ENCODE data around the gene ZCCHC14.

The ZCCHC14 gene

DNA sequence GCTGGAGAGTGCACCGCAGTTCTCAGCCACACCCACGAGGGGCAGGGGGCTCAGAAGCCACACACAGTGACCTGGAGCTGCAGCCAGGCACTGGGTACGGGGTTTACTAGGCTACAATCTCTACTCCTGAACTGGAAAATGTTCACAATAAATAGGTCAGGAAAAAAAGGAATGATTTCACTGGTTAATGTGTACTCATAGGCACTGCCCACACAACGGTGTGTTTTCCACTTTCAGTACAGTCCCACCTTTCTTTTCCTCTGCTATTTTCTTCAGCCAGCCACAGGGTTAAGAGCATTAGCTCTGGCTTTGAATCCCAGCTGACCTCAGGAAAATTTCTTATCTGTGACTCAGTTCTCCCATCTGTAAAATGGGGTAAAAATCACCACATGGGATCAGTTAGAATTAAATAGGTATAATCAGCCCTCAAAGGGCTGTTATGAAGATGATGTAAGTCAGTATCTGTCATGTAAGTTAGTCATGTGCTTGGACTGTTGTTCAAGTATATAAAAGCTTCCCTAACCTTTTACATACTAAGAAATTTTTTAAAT, 35.7 kb downstream of the ZCCHC14 start:
- DNase-seq (ENCODE audit: low spot score) = no peak

DNA sequence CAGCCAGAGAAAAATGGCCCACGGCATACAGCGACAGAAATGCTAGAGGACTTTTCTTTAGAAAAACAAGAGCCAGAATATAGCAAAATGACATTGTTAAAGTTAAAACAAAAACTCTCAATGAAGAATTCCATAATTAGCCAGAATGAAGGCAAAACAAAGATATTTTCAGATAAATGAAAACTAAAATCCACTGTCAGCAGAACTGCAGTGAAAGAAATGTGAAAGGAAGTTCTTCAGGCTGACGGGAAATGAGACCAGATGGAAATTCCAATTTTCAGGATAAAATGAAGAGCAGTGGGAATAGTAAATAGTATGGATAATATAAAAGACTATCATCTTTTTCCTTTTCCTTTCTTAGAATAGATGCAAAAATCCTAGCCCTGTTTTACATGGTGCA, 38.4 kb downstream of the ZCCHC14 start:
- DNase-seq (ENCODE audit: low spot score) = no peak

DNA sequence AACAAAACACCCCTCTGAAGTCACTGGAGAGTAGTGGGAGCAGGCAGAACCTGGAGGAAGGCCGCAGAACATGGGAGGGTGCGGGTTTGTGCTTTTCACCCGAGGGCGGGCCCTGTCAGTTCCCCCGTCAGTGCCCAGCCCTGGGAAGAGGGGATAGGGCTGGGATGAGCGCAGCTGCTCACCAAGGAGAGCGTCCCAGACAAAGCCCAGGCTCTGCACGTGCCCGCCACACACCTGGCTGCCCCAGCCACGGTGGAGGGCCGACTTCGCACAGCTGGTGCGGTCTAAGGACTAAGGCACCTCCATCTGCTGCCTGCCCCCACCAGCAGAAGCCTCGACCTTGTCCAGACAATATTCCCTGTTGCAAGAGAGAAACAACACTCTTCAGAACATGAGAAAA, 39.5 kb downstream of the ZCCHC14 start:
- no peak for DNase-seq (ENCODE audit: low spot score)

DNA sequence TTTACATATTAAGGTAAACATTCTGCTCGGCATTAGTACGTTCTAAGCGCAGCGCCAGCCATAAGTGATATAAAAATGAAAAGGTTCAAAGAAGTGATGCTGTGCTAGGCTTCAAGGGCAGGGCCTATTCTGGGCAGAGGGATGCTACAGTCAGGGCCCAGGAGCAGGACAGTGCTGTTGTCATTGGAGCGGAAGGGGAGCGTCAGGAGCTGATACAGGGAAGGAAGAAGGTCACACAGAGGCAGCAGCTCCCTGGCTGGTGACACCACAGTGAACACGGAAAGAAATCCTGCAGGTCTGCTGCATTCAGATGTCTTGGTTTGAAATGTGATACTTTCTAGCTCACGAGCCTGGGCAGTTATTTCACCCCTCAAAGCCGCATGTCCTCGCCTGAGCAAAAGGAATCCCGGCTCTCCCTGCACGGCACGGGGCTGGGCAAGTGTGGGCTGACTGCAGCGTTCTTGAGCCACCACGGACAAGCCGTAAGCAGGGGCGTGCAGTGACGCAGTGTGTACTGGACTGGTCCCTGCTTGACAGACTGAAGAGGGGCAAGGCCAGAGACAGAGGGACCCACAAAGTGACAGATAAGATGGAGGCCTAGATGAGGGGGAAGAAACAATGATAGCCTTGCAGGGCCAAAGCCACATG, 41.1 kb downstream of the ZCCHC14 start:
- DNase-seq (ENCODE audit: low spot score) = no peak

DNA sequence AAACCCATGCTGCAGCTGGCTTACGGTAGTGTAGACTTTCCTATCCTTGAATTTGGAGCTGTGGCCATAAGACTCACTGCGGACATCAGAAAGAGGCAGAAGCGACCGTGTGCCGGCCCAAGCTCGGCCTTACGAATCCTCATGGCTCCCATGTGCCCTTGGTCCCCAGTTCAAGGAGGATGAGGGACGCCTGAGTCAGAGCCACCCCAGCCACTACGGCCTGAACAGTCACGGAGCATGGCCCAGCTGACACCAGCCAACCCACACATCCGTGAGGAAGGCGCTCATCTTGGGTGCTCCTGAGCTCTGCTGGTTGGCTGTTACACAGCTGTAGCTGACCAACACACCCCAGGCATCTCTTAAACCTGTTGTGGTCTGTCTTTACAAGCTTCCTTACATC, 44.0 kb downstream of the ZCCHC14 start:
- DNase-seq (ENCODE audit: low spot score) = no peak

DNA sequence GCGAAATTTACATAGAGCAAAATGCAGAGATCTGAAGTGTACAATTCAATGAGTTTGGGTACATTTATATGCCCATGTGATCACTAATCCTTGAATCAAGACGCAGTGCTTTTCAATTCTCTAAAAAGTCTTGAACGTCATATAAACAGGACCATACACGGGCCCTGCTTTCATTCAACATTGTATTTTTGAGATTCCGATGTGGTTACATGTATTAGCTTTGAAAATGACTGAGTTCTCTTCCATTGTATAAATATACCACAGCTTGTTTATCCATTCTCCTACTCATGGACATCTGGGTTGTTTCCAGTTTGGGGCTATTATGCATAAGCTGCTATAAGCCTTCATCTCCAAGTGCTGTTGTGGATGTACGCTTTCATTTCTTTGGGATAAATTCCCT, 45.5 kb downstream of the ZCCHC14 start:
- DNase-seq (ENCODE audit: low spot score) = no peak

DNA sequence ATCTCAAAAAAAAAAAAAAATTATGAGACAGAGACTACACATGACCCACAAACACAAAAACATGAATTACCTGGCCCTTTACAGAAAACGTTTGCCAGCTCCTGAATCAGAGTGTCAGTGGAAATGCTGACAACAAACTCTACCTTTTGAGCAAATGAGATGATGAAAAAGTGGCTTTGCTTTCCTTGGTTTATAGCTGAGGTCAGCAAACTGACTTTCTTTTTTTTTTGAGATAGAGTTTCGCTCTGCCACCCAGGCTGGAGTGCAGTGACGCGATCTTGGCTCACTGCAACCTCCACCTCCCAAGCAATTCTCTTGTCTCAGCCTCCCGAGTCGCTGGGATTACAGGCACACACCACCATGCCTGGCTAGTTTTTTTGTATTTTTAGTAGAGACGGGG, 46.3 kb downstream of the ZCCHC14 start:
- no peak for DNase-seq (ENCODE audit: low spot score)

DNA sequence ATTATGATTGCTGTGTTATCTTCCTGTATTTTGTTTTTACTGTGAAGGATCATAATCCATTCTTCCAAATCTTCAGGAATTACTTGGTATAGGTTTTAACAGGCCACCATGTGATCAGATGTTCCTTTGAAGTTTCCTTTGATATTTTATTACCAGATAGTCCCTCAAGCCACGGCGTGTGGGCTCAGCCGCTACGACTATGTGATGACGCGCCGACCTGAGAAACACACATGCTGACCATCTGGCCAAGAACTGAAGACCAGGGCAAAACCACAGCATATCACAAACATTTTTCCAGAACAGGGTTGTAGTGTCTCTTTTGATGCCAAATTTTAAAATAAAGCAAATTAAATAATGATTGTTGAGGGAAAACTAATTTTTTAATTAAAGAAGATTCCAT, 47.3 kb downstream of the ZCCHC14 start:
- DNase-seq (ENCODE audit: low spot score) = no peak

DNA sequence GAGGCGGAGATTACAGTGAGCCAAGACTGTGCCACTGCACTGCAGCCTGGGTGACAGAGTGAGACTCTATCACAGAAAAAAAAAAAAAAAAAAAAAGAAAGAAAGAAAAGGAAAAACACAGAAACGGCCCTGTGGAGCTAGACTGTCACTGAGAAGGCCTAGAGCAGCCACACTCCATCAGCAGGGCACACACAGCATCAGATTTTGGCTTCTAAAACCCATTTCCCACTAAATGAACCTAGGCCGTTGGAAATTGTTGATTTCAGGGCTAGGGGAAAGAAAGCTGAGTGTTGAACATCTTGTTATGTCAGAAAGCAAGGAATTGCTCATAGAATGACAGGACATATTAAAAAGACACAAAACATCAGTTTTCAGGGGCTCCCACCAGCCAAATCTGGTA, 48.9 kb downstream of the ZCCHC14 start:
- DNase-seq (ENCODE audit: low spot score) = no peak

DNA sequence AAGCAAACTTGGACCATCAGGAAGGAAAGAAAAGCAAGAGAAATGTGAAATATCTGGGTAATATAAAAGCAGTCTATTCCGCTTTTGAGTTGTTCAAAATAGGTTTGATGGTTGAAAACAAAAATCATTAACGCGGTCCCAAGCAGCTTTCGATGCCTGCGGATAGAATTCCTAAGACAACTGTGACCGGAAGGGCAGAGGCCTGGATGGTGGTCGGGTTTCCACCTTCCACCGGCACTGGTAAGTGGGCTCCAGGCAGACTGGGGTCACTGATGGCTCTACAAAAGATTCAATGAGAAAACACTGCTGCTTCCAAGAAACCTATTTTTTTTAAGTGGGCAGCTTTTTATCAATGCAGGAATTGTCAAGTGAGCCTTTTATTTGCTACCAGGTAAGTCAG, 49.8 kb downstream of the ZCCHC14 start:
- no peak for DNase-seq (ENCODE audit: low spot score)

DNA sequence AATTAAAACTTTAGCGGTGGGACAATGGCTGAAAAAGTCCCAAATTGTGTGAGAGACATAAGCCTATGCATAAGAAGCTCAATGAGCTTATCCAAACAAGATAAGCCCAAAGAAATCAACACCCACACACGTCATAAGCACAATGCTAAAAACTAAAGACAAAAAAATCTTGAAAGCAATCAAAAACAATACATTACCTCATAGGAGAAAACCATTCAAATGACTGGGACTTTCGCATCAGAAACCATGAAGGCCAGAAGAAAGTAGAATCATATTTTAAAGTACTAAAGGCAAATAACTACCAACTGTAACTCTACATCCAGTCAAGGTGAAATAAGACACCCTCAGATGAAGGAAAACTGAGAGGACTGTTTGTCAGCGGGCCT, 50.2 kb downstream of the ZCCHC14 start:
- DNase-seq (ENCODE audit: low spot score) = no peak

DNA sequence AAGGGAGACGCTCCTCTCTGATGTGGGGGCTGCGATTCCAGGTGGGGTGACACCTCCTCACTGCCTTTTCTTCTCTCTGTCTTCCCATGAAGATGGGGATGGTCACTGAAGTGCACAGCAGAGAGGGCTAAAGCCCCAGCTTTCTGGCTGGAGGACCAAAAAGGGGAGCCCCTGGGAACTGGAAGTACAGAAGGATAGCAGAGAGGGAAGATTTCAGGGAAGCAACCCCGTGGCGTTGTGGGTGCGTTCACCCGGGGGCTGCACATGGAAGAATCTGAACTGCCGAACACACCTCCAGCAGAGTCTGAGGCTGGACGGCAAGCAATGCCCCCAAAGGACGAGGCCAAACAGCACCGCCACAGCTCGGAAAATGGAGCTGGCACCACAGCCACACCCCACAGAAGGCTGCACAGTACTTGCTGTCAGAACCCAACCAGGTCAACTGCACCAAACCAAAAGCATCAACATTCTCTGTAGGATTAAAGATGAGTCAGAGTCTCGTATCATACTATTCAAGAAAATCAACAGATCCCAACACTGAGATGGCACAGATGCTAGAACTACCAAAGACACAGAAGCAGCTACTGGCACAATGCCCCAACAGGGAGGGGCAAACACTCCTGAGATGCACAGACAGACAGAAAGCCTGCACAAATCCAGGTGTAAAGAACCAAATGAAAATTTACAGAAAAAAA, 50.8 kb downstream of the ZCCHC14 start:
- DNase-seq (ENCODE audit: low spot score) = no peak

DNA sequence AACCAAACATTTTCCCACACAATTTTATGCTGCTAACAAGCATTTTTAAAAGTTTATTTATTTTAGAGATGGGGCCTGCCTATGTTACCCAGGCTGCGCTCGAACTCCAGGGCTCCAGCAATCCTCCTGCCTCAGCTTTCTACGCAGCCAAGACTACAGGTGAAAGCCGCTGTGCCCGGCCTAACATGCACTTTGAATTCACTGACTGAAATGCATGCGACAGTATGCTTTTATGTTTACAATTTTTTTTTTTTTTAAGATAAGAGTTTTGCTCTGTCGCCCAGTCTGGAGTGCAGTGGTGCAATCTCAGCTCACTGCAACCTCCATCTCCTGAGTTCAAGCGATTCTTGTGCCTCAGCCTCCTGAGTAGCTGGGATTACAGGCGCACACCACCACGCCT, 52.9 kb downstream of the ZCCHC14 start:
- DNase-seq (ENCODE audit: low spot score) = no peak

DNA sequence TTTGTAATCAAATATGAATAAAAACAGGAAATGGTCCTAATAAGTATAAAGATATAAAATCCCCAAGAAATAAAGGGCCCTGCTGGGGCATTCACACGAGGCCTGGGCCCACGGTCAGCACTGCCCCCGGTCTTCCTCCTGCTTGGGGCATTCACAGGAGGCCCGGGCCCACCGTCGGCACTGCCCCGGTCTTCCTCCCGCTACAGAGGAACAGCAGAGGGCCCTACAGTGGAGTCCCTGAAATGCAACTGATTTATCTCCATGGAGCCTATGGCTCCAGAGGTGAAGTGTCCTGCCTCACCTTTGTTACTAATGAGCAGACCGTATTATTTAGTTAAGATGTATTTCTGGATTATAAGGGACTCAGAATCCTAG, 54.2 kb downstream of the ZCCHC14 start:
- no peak for DNase-seq (ENCODE audit: low spot score)

DNA sequence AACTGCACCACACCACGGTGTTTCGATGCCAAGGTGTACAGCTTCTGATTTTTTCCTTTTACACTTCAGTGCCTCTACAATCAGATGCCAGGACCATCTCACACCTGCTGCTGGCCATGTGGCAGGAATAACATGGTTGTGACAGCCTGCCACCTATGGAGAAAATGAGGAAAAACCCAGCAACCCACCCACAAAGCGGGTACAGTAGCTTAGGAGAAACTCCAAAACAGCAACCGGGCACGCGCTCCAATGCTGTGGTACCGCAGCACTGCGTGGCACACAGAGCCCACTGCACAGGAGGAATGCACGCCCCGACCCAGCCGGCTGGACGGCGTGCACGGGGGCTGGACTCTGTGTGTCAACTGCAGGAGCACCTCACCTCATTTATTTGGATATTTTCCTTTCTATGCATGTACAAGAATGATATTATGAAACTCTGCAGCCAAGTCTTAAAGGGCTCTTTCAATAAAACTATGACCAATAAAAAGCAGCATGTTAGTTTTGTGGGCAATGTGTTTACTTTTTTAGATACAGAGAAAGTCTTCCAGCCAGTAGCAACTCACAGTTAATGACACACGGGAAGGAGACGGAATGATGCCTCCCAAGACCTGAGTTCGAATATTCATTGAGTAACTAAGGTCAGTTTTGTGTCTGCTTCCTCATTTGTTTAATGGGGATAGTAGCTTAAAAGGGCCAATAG, 54.8 kb downstream of the ZCCHC14 start:
- DNase-seq (ENCODE audit: low spot score) = no peak

DNA sequence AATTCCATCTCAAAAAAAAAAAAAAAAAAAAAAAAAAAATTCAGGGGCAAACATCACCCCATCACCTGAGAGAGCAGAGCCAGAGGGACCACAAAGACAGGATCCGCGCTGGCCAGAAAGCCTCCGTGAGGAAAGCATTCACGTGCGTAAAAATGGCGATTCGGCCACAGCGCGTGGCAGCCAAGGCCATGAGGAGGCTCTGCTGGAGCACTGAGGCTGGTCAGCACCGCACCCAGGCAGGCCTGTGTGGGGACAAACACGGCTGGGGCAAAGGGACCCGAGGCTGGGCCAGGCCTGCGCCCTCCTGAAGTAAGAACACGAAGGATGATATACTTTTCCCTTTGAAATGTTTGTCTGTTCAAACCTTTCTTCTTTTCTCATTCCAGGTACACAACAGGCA, 55.5 kb downstream of the ZCCHC14 start:
- no peak for DNase-seq (ENCODE audit: low spot score)

DNA sequence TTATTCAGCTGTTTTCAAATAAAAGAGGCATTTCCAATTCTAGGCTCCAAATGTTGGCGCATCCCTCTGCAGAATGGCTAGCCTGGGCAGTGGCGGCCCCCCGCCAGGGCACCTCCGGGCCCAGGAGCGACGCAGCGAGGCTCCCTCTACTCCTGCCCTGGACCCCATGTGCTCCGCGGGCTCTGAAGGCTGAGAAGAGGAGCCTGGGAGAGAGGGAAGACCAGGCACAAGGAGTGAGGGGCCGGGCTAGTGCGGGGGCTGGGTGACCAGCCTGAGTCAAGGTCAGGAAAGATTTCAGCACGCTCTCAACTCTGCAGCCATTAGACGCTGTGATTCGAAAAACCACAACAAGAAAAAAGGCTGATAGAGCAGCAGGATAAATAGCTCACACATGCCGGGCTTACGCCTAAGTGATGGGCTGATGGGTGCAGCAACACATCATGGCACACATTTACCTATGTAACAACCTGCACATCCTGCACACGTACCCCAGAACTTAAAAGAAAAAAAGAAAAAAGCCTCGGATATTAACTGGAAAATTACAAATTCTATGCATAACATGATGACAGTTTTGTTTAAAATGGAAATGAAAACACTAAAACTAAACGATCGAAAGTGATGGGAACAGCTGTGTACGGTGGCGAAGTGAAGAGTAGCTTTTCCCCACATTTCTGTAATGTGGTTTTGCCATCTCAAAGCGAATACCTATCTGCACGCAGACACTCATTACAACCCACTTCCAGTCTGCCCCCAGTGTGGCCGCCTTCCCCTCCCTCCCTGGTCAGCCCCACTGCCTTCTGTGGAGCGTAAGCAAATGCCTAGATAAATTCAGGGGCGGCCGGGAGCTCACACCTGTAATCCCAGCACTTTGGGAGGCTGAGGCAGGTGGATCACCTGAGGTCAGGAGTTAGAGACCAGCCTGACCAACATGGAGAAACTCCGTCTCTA, 56.3 kb downstream of the ZCCHC14 start:
- no peak for DNase-seq (ENCODE audit: low spot score)

DNA sequence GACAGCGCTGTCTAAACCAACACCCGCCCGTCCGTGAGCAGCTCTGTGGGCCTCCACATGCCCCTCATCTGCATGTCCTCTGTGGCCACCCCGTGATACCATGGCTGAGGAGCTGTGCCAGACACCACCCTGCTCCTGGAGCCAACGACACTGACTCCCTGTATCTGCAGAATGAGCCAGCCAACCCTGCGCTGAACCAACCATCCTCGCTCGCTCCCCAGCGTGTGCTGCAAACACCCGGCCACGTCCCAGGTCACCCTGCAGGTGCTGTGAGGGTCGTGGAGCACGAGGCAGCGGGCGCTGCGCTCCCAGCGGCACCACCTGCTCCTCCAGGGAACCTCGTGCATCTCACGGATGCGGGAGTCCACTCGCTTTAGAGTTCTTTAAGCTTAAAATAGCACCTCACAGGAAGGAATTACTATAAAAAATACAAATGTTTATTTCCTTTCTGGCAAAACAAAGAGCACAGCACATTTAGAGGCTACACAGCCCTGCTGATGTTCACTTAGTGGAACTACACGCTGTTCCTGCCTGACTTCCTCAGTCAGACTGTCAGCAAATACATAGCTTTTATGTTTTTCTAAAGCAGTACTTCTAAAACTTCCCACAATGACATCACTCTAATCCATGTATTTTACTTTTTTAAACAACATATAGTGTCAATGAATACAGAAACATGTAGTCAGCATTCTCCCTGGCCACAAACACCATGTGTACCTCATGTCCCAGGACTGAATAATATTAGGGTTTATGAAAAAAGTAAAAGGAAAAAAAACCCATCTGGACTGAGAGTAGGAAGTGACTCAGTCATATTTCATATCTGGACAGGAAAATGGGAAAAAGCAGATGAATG, 57.2 kb downstream of the ZCCHC14 start:
- DNase-seq (ENCODE audit: low spot score) = no peak

DNA sequence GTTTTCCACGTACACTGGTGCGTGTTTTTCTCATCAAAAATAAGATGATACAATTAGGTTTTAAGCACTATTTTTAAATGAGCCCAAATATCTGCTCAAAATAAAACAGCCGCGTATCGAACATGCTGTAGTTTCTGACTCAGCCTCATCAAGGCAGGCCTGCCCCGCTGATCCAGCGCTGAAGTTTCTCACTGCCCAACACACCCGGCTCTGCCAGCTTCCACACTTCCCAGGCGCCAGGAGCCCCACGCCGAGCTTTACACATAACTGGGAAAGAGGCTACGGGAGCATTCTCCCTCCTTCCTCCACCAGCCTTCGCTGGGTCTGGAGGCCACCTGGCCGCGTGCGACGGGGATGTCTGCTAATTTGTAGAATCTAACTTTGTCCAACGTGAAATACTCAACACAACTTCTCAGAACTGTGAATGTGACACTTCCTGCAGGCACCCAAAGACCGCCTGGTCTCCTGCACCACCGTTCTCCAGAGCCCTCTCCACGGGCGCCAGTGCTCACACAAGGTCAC, 58.6 kb downstream of the ZCCHC14 start:
- no peak for DNase-seq (ENCODE audit: low spot score)

DNA sequence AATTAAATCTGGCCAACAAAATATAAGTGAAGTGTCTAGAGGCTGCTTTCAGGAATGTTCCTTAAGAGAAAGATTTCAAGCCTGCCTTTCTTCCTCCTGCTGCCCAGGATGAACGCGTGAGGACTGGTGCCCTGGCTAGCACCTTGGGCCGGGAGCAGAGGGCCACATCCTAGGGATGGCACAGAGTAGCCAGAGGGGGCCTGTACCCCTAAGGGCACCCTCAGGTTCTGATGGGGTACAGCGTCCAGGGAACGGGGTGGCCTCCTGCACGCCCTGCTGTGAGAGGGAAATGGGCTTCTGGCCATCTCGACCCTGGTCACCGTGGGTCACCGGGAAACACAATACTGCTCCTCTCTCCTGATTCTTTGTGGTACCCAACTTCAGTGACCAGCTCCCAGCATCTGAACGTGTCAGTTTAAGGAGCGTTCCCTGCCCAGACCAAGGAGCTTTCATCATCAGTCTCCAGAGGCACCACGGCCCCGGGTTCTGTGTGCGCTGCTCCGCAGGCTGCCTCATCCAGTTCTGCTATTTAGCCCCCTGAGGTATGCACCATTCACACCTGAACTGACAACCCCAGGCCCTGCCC, 60.4 kb downstream of the ZCCHC14 start:
- no peak for DNase-seq (ENCODE audit: low spot score)

DNA sequence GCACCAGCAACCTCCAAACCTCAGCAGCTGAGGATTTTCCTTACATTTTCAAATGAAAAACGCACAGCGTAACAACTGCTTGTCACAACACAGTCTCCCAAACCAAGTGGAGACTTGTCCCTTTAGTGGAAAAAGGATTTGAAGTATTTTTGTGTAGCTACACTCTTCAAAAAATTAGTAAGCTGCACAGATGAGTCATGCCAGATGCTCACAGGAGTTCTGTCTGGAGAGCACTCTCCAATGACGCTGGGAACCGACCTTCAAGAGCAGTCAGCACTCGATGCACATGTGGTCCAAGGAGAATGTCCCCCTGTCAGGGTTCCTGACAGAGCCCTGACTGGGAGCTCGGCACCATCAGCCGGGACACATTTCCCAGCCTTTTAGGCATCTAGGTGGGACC, 60.9 kb downstream of the ZCCHC14 start:
- no peak for DNase-seq (ENCODE audit: low spot score)

Data from hematopoietic multipotent progenitor cell treated with erythropoietin and hydrocortisone succinate and interleukin-3 and kit ligand, for 17 days (in vitro differentiated cells).